CD4-positive, alpha-beta memory T cell (primary cell): ENCODE results near the gene SAMD4A. TPM values are rescaled to one million over a fixed set of nuclear protein-coding genes. Genes with fewer than 3 reads are reported as not detected.

Experiments used
- CTCF ChIA-PET: fragments of 350-600 bp; sonication (Branson Sonifier 250); formaldehyde crosslinking; loops from one replicate; lab custom pipeline; 2021; ENCODE audit warnings: inconsistent platforms; ENCODE audit not compliant: partially characterized antibody; lab: Charles Lee
- POLR2A ChIA-PET: fragments of 350-600 bp; sonication (Branson Sonifier 250); formaldehyde crosslinking; loops from one replicate; lab custom pipeline; 2021; ENCODE audit not compliant: partially characterized antibody; lab: Charles Lee
- DNase-seq, 5 donors: peaks; one replicate each; pipeline versions ENCODE4 v3.0.0 to v3.0.0-alpha.2; 2020 to 2022; ENCODE audit warnings: mixed read lengths in 1 of 5
- H3K27ac ChIP-seq: one replicate; pipeline ENCODE4 v1.7.0; 2013; ENCODE audit warnings: low read depth, low read length
- H3K27me3 ChIP-seq: 2 replicates; pipeline ENCODE4 v1.7.0; 2013; ENCODE audit warnings: mild to moderate bottlenecking, low read length, moderate library complexity; ENCODE audit not compliant: insufficient read depth
- H3K36me3 ChIP-seq: 2 replicates; pipeline ENCODE4 v1.7.0; 2013; ENCODE audit warnings: mild to moderate bottlenecking, low read length, moderate library complexity; ENCODE audit not compliant: insufficient read depth
- H3K4me1 ChIP-seq: 2 replicates; pipeline ENCODE4 v1.7.0; 2013; ENCODE audit warnings: mild to moderate bottlenecking, low read length, moderate library complexity; ENCODE audit not compliant: insufficient read depth
- H3K4me3 ChIP-seq, 2 donors: one replicate each; pipeline ENCODE4 v1.7.0; 2013; ENCODE audit warnings: low read length in 2 of 2, mild to moderate bottlenecking in 1 of 2
- H3K9me3 ChIP-seq, 2 donors: one replicate each; pipeline ENCODE4 v1.7.0; 2013; ENCODE audit warnings: low read length in 2 of 2, control low read depth in 1 of 2; ENCODE audit not compliant: control insufficient read depth in 1 of 2
- H3K27ac Mint-ChIP-seq, 7 donors: one replicate each; pipeline ENCODE4 v1.8.0; 2020 to 2021; ENCODE audit warnings: mixed read lengths in 7 of 7, mild to moderate bottlenecking in 6 of 7, inconsistent platforms in 3 of 7, moderate library complexity in 3 of 7
- H3K27me3 Mint-ChIP-seq, 2 donors: one replicate each; pipeline ENCODE4 v1.8.0; 2020 to 2021; ENCODE audit warnings: mixed read lengths in 2 of 2
- H3K36me3 Mint-ChIP-seq, 2 donors: one replicate each; pipeline ENCODE4 v1.8.0; 2020 to 2021; ENCODE audit warnings: mixed read lengths in 2 of 2, inconsistent platforms in 1 of 2, mild to moderate bottlenecking in 1 of 2
- H3K4me1 Mint-ChIP-seq, 4 donors: one replicate each; pipeline ENCODE4 v1.8.0; 2020 to 2021; ENCODE audit warnings: mixed read lengths in 4 of 4, mild to moderate bottlenecking in 1 of 4
- H3K4me3 Mint-ChIP-seq, 8 donors: one replicate each; pipeline ENCODE4 v1.8.0; 2020 to 2021; ENCODE audit warnings: mixed read lengths in 8 of 8, mild to moderate bottlenecking in 7 of 8, moderate library complexity in 6 of 8, inconsistent platforms in 3 of 8
- H3K9me3 Mint-ChIP-seq, 8 donors: one replicate each; pipeline ENCODE4 v1.8.0; 2020 to 2021; ENCODE audit warnings: mixed read lengths in 8 of 8, mild to moderate bottlenecking in 5 of 8, inconsistent platforms in 3 of 8, moderate library complexity in 1 of 8
- intact Hi-C: fragments of 100-400 bp; cut with micrococcal nuclease; formaldehyde crosslinking; loops from one replicate; pipeline ENCODE4 v1.15.1; 2023
- polyA plus RNA-seq, 2 donors: library from polyadenylated mRNA; unstranded; fragments of 300-500 nt; fragmentation: Illumina TruSeq; gene quantifications; one replicate each; pipeline ENCODE4 v1.2.3, GENCODE V29; 2021
- total RNA-seq, 2 experiments: library from RNA; stranded (reverse); gene quantifications; one replicate each; pipeline ENCODE4 v1.2.3, GENCODE V29; 2021

SAMD4A gene
- total and polyA plus RNA-seq, 4 experiments from 2014 or later = 0.72 to 1.4 (median 0.93) TPM; not detected in 1

- Mint-ChIP-seq H3K27me3 (peaks cover 0 to 3% of the 10 kb centered on the region in 2 donors), H3K4me1 (no peaks in the 10 kb centered on the region), H3K27ac (no peak overlapping the region), H3K4me3 (no peak overlapping the region), H3K9me3 (peaks cover 0 to 15% (median 5%) of the 10 kb centered on the region in 8 donors), H3K36me3 (peaks cover 3 to 6% of the 10 kb centered on the region in 2 donors)
- Histone ChIP-seq H3K36me3 (no peaks in the 10 kb centered on the region), H3K9me3 (no peaks in the 10 kb centered on the region), H3K27ac (no peak overlapping the region), H3K4me3 (no peak overlapping the region), H3K4me1 (no peaks in the 10 kb centered on the region), H3K27me3 (no peaks in the 10 kb centered on the region)
- intact Hi-C loops = no loop called here
- no peak for DNase-seq
- POLR2A ChIA-PET = no interaction called here
- CTCF ChIA-PET = interaction anchor here (4.8 kb wide), 1 partner anchor 13 kb away, joined by 31 read pairs; no protein-coding TSS in a partner anchor
Observed at GRCh38 chr14:54792288-54792687, 225.4 kb downstream of the SAMD4A start.

GRCh38 chr14:54794159-54794558 is 227.2 kb downstream of the SAMD4A start:
- no peaks in the 10 kb centered on the region for H3K36me3 ChIP-seq
- H3K27ac ChIP-seq = no peak overlapping the region
- intact Hi-C loops = no loop called here
- H3K9me3 ChIP-seq = no peaks in the 10 kb centered on the region
- Mint-ChIP-seq H3K27ac (no peak overlapping the region), H3K27me3 (peaks cover 0 to 5% of the 10 kb centered on the region in 2 donors), H3K4me1 (no peaks in the 10 kb centered on the region), H3K36me3 (peaks cover 3 to 6% of the 10 kb centered on the region in 2 donors), H3K4me3 (peak overlapping the region in 1 of 8 donors; percentile 4), H3K9me3 (peaks cover 0 to 15% (median 5%) of the 10 kb centered on the region in 8 donors)
- H3K27me3 ChIP-seq = no peaks in the 10 kb centered on the region
- DNase-seq = no peak
- ChIA-PET CTCF (interaction anchor here (1.0 to 4.8 kb wide), 5 partner anchors 9 to 230 kb away, joined by 3 to 31 read pairs (median 5); no protein-coding TSS in a partner anchor), POLR2A (no interaction called here)
- no peak overlapping the region for H3K4me3 ChIP-seq
- no peaks in the 10 kb centered on the region for H3K4me1 ChIP-seq

- Mint-ChIP-seq H3K36me3 (peaks cover 3 to 6% of the 10 kb centered on the region in 2 donors), H3K4me3 (no peak overlapping the region), H3K27me3 (peaks cover 0 to 5% of the 10 kb centered on the region in 2 donors), H3K27ac (no peak overlapping the region), H3K4me1 (no peaks in the 10 kb centered on the region), H3K9me3 (peaks cover 0 to 15% (median 5%) of the 10 kb centered on the region in 8 donors)
- DNase-seq = no peak
- Histone ChIP-seq H3K36me3 (no peaks in the 10 kb centered on the region), H3K4me3 (no peak overlapping the region), H3K27me3 (no peaks in the 10 kb centered on the region), H3K9me3 (no peaks in the 10 kb centered on the region), H3K4me1 (no peaks in the 10 kb centered on the region), H3K27ac (no peak overlapping the region)
- intact Hi-C loops = no loop called here
- ChIA-PET CTCF (interaction anchor here (1.0 to 4.8 kb wide), 4 partner anchors 8 to 21 kb away, joined by 3 to 31 read pairs (median 7); no protein-coding TSS in a partner anchor), POLR2A (no interaction called here)
Observed at GRCh38 chr14:54794796-54795195, 227.9 kb downstream of the SAMD4A start.

- H3K27me3 ChIP-seq = no peaks in the 10 kb centered on the region
- no peak overlapping the region for H3K27ac ChIP-seq
- POLR2A ChIA-PET = no interaction called here
- DNase-seq = no peak
- CTCF ChIA-PET = interaction anchor here (1.5 kb wide), 1 partner anchor 23 kb away, joined by 6 read pairs; no protein-coding TSS in a partner anchor
- no peaks in the 10 kb centered on the region for H3K9me3 ChIP-seq
- H3K4me1 ChIP-seq = no peaks in the 10 kb centered on the region
- intact Hi-C loops = no loop called here
- Mint-ChIP-seq H3K4me3 (no peak overlapping the region), H3K27ac (no peak overlapping the region), H3K27me3 (peaks cover 3 to 7% of the 10 kb centered on the region in 2 donors), H3K4me1 (no peaks in the 10 kb centered on the region), H3K36me3 (peaks cover 3 to 6% of the 10 kb centered on the region in 2 donors), H3K9me3 (peaks cover 0 to 18% (median 6%) of the 10 kb centered on the region in 8 donors)
- H3K4me3 ChIP-seq = no peak overlapping the region
- no peaks in the 10 kb centered on the region for H3K36me3 ChIP-seq
Observed at GRCh38 chr14:54796961-54797360, 230.0 kb downstream of the SAMD4A start.

GRCh38 chr14:54797556-54797955 is 230.6 kb downstream of the SAMD4A start:
- H3K27me3 ChIP-seq = no peaks in the 10 kb centered on the region
- no peak overlapping the region for H3K4me3 ChIP-seq
- H3K27ac Mint-ChIP-seq = peak overlapping the region in 1 of 7 donors; percentile 25
- DNase-seq = no peak
- H3K9me3 ChIP-seq = no peaks in the 10 kb centered on the region
- intact Hi-C loops = no loop called here
- H3K36me3 ChIP-seq = no peaks in the 10 kb centered on the region
- CTCF ChIA-PET = interaction anchor here (0.6 kb wide), 1 partner anchor 32 kb away, joined by 3 read pairs; no protein-coding TSS in a partner anchor
- H3K27me3 Mint-ChIP-seq = peaks cover 3 to 7% of the 10 kb centered on the region in 2 donors
- peaks cover 0 to 18% (median 6%) of the 10 kb centered on the region in 8 donors for H3K9me3 Mint-ChIP-seq
- H3K4me3 Mint-ChIP-seq = no peak overlapping the region
- peaks cover 3 to 6% of the 10 kb centered on the region in 2 donors for H3K36me3 Mint-ChIP-seq
- no peak overlapping the region for H3K27ac ChIP-seq
- H3K4me1 ChIP-seq = no peaks in the 10 kb centered on the region
- H3K4me1 Mint-ChIP-seq = no peaks in the 10 kb centered on the region
- POLR2A ChIA-PET = no interaction called here

GRCh38 chr14:54797986-54798385 is 231.1 kb downstream of the SAMD4A start:
- Histone ChIP-seq H3K36me3 (no peaks in the 10 kb centered on the region), H3K4me1 (no peaks in the 10 kb centered on the region), H3K9me3 (no peaks in the 10 kb centered on the region), H3K27me3 (no peaks in the 10 kb centered on the region), H3K27ac (no peak overlapping the region), H3K4me3 (no peak overlapping the region)
- POLR2A ChIA-PET = no interaction called here
- Mint-ChIP-seq H3K4me1 (no peaks in the 10 kb centered on the region), H3K9me3 (peaks cover 0 to 18% (median 6%) of the 10 kb centered on the region in 8 donors), H3K27me3 (peaks cover 3 to 7% of the 10 kb centered on the region in 2 donors), H3K36me3 (peaks cover 3 to 6% of the 10 kb centered on the region in 2 donors), H3K4me3 (no peak overlapping the region), H3K27ac (peak overlapping the region in 1 of 7 donors; percentile 25)
- intact Hi-C loops = no loop called here
- CTCF ChIA-PET = interaction anchor here (0.6 kb wide), 1 partner anchor 32 kb away, joined by 3 read pairs; no protein-coding TSS in a partner anchor
- DNase-seq = no peak

- H3K27me3 ChIP-seq = no peaks in the 10 kb centered on the region
- intact Hi-C loops = no loop called here
- CTCF ChIA-PET = no interaction called here
Observed at GRCh38 chr14:54798465-54799124, 231.7 kb downstream of the SAMD4A start.

More at GRCh38 chr14:54798465-54799124, 231.7 kb downstream of the SAMD4A start:
- Histone ChIP-seq H3K4me3 (no peak overlapping the region), H3K36me3 (no peaks in the 10 kb centered on the region), H3K9me3 (no peaks in the 10 kb centered on the region), H3K27ac (no peak overlapping the region), H3K4me1 (no peaks in the 10 kb centered on the region)
- DNase-seq = no peak
- Mint-ChIP-seq H3K27ac (no peak overlapping the region), H3K9me3 (peaks cover 0 to 18% (median 6%) of the 10 kb centered on the region in 8 donors), H3K27me3 (peaks cover 3 to 7% of the 10 kb centered on the region in 2 donors), H3K4me3 (no peak overlapping the region), H3K4me1 (no peaks in the 10 kb centered on the region), H3K36me3 (peaks cover 3 to 6% of the 10 kb centered on the region in 2 donors)
- POLR2A ChIA-PET = no interaction called here
